Loucy (cell line): ENCODE measurements around the gene PHF13.
A peak's percentile ranks its signal among the peaks of the same experiment; 100 is the strongest.
"Not testable (repeated sequence)": the region's sequence is repeated elsewhere in the genome, so short reads cannot be mapped to it uniquely, and the experiment has no call there.

Experiments used
- H2AFZ ChIP-seq: fragments of 200-600 bp; sonication (generic); 2 replicates; pipeline ENCODE4 v1.6.0; 2016; ENCODE audit warnings: antibody characterized with exemption, mild to moderate bottlenecking, low read length, moderate library complexity
- H3F3A ChIP-seq: fragments of 200-600 bp; 2 replicates; pipeline ENCODE4 v1.6.0; 2016; ENCODE audit warnings: antibody characterized with exemption, low read depth, mild to moderate bottlenecking
- H3K27me3 ChIP-seq: fragments of 200-600 bp; sonication (generic); 2 replicates; pipeline ENCODE4 v1.6.1; 2014; ENCODE audit warnings: low read length, mild to moderate bottlenecking; ENCODE audit not compliant: insufficient read depth, poor library complexity, severe bottlenecking
- H3K36me3 ChIP-seq: fragments of 200-600 bp; sonication (generic); 2 replicates; pipeline ENCODE4 v1.6.1; 2016; ENCODE audit warnings: low read length; ENCODE audit not compliant: insufficient read depth
- H3K4me1 ChIP-seq: fragments of 200-600 bp; sonication (generic); 2 replicates; pipeline ENCODE4 v1.5.1; 2014; ENCODE audit warnings: low read length, mild to moderate bottlenecking; ENCODE audit not compliant: insufficient read depth, poor library complexity, severe bottlenecking
- H3K4me2 ChIP-seq: fragments of 200-600 bp; sonication (generic); 2 replicates; pipeline ENCODE4 v1.6.0; 2014; ENCODE audit warnings: antibody characterized with exemption, low read length, low read depth, mild to moderate bottlenecking; ENCODE audit not compliant: poor library complexity, severe bottlenecking
- H3K4me3 ChIP-seq: fragments of 200-600 bp; sonication (generic); 2 replicates; pipeline ENCODE4 v1.5.1; 2014; ENCODE audit warnings: low read length, mild to moderate bottlenecking, mixed read lengths; ENCODE audit not compliant: poor library complexity, severe bottlenecking
- H3K79me2 ChIP-seq: fragments of 200-600 bp; sonication (generic); 2 replicates; pipeline ENCODE4 v1.6.1; 2014; ENCODE audit warnings: low read length; ENCODE audit not compliant: insufficient read depth
- H3K9ac ChIP-seq: fragments of 200-600 bp; sonication (generic); 2 replicates; pipeline ENCODE4 v1.6.0; 2014; ENCODE audit warnings: mild to moderate bottlenecking, low read depth, low read length, moderate library complexity; ENCODE audit not compliant: poor library complexity, severe bottlenecking
- H3K9me2 ChIP-seq: fragments of 200-600 bp; sonication (generic); replicated peaks from 2 replicates; pipeline ENCODE4 v1.6.1; 2016; ENCODE audit warnings: low read depth, low read length, mixed read lengths
- H3K9me3 ChIP-seq: fragments of 200-600 bp; sonication (generic); 2 replicates; pipeline ENCODE4 v1.6.1; 2014; ENCODE audit warnings: mild to moderate bottlenecking, antibody characterized with exemption, low read length, low read depth; ENCODE audit not compliant: insufficient read depth
- H4K20me1 ChIP-seq: fragments of 200-600 bp; sonication (generic); 2 replicates; pipeline ENCODE4 v1.6.0; 2014; ENCODE audit warnings: antibody characterized with exemption, low read length, mild to moderate bottlenecking; ENCODE audit not compliant: insufficient read depth, poor library complexity, severe bottlenecking
- EZH2phosphoT487 ChIP-seq: fragments of 200-600 bp; IDR thresholded peaks from 2 replicates; pipeline ENCODE4 v1.6.1; 2018; ENCODE audit warnings: antibody characterized with exemption, mild to moderate bottlenecking, moderate library complexity, borderline replicate concordance
- TF ChIP-seq, protein P1 (sequence below): fragments of 200-600 bp; sonication (generic); conservative IDR thresholded peaks from 2 replicates; pipeline ENCODE4 v1.5.1; 2014; ENCODE audit warnings: mild to moderate bottlenecking, antibody characterized with exemption, low read length

Gene PHF13

DNA sequence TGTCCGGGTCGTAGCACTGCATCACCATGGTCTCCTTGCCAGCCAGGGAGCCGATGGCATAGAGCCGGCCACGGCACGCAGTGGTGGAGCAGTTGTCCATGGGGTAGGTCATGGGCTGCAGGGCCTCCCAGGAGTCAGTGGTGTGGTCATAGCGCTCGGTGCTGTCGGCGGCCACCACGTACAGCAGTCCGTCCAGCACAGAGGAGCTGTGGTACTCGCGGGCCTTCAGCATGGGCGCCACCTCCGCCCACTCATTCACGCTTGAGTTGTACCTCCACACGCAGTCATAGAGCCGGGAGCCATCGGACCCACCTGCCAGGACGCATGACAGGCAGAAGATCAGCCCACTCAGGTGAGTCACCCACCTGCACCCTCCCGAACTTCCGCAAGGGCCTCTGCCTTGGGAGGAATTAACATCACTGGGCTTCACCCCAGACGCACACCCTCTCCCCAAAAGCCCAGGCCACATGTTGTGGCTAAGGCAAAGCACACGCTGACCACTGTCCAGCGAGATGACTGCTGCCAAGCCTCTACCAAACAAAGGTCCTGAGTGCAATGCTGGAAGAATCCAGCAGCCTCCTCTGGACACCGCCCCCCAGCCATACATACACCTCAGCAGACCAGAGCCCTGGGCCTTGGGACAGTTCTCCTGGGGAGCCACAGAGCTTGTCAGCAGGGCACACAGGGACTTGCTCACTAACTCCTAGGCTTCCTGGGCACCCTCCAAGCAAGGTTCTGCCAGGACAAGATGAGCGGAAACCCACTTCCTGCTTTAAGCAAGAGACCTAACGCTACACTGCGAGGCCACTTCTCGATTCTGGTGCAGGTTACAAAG is 14.2 kb upstream of the PHF13 start:
- Histone ChIP-seq H3K79me2 (peaks cover 69% of the 10 kb centered on the region), H3K9me3 (no peaks in the 10 kb centered on the region), H3K4me2 (peak overlapping the region; percentile 94), H3K9me2 (no peaks in the 10 kb centered on the region), H3K4me3 (peak overlapping the region; percentile 81), H3K9ac (peak overlapping the region; percentile 74), H2AFZ (no peak overlapping the region), H3F3A (0 out of 2 replicates have a peak, but pooled peaks cover 5% of the 10 kb centered on the region), H3K4me1 (peaks cover 28% of the 10 kb centered on the region), H3K36me3 (peaks cover 36% of the 10 kb centered on the region; the same call in 1 of the 2 replicates), H4K20me1 (peaks cover 42% of the 10 kb centered on the region), H3K27me3 (no peaks in the 10 kb centered on the region)
- TF ChIP-seq EZH2phosphoT487, result no peak
- TF ChIP-seq, protein P1, sequence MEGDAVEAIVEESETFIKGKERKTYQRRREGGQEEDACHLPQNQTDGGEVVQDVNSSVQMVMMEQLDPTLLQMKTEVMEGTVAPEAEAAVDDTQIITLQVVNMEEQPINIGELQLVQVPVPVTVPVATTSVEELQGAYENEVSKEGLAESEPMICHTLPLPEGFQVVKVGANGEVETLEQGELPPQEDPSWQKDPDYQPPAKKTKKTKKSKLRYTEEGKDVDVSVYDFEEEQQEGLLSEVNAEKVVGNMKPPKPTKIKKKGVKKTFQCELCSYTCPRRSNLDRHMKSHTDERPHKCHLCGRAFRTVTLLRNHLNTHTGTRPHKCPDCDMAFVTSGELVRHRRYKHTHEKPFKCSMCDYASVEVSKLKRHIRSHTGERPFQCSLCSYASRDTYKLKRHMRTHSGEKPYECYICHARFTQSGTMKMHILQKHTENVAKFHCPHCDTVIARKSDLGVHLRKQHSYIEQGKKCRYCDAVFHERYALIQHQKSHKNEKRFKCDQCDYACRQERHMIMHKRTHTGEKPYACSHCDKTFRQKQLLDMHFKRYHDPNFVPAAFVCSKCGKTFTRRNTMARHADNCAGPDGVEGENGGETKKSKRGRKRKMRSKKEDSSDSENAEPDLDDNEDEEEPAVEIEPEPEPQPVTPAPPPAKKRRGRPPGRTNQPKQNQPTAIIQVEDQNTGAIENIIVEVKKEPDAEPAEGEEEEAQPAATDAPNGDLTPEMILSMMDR, result no peak

GRCh38 chr1:6599991-6600390 is 13.5 kb upstream of the PHF13 start:
- peak overlapping the region; percentile 94 for H3K4me2 ChIP-seq
- H3K27me3 ChIP-seq, H2AFZ ChIP-seq, H3K9me2 ChIP-seq, H3F3A ChIP-seq, H3K9me3 ChIP-seq: not testable (repeated sequence)
- H4K20me1 ChIP-seq, result peaks cover 41% of the 10 kb centered on the region
- peaks cover 30% of the 10 kb centered on the region; the same call in 1 of the 2 replicates for H3K36me3 ChIP-seq
- peak overlapping the region; percentile 74 for H3K9ac ChIP-seq
- peak overlapping the region; percentile 81 for H3K4me3 ChIP-seq
- peaks cover 28% of the 10 kb centered on the region for H3K4me1 ChIP-seq
- H3K79me2 ChIP-seq, result peaks cover 69% of the 10 kb centered on the region

DNA sequence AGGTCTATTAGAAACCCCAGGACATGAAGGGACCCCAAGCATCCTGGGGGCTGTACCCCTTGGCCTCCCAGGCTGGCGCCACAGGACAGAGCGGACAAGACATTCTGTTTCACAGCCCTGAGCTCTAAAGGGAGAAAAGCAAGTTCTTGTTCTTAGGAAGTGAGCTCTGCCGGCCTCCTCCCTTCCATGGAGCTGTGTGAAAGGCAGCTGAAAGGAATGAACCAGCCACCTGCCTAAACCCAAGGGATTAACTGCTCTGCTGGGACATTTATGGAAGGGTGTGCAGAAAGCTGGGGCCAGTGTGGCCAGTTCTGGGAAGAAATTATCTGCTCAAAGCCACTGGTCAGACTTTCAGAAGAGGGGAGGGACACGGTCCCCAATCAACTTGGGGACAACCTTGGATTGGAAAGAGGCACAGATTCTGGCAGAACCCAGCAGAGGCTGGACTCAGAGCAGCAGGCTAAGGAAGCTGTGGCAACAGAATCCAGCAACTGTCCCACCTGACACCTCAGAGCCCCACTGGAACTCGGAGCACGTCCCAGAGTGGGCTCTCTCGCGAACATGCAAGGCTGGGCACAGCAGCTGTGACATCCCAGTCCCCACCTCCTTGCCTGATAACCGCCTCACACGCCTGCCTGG is 13.0 kb upstream of the PHF13 start:
- H2AFZ ChIP-seq, result peak overlapping the region; percentile 94
- H3K4me1 ChIP-seq, result peaks cover 28% of the 10 kb centered on the region
- H3K79me2 ChIP-seq, result peaks cover 69% of the 10 kb centered on the region

More for the DNA sequence above, 13.0 kb upstream of the PHF13 start:
- Histone ChIP-seq H3K9me3 (no peaks in the 10 kb centered on the region), H3K4me2 (peak overlapping the region; percentile 94), H3K27me3 (no peaks in the 10 kb centered on the region), H3K4me3 (peak overlapping the region; percentile 81), H3K9ac (peak overlapping the region; percentile 74), H4K20me1 (peaks cover 36% of the 10 kb centered on the region), H3K36me3 (peaks cover 26% of the 10 kb centered on the region; the same call in 1 of the 2 replicates), H3F3A (0 out of 2 replicates have a peak, but pooled peaks cover 5% of the 10 kb centered on the region), H3K9me2 (no peaks in the 10 kb centered on the region)
- TF ChIP-seq EZH2phosphoT487, result no peak
- TF ChIP-seq, protein P1, result no peak
